Adrenal gland (tissue), 12 donors: ENCODE data around the gene ADAMTS12. TPM values are rescaled to one million over a fixed set of nuclear protein-coding genes. Genes with fewer than 3 reads are reported as not detected.

Experiments
- DNase-seq, 7 donors: peaks; one replicate each; pipeline ENCODE4 v3.0.0-alpha.2; 2019 to 2020
- H3K27ac ChIP-seq, 5 donors: fragments of 200-600 bp; sonication (generic) in 4 of 5; 1 replicate in 3 of 5; 2 replicates in 2 of 5; pipeline versions ENCODE4 v1.5.1 to v1.8.0; 2016 to 2020; ENCODE audit warnings: mild to moderate bottlenecking in 1 of 5
- H3K27me3 ChIP-seq: fragments of 200-600 bp; 2 replicates; pipeline ENCODE4 v1.8.0; 2021
- H3K36me3 ChIP-seq, 2 donors: fragments of 200-600 bp; replicated peaks in 1 of 2; 1 replicate in 1 of 2; 2 replicates in 1 of 2; pipeline versions ENCODE4 v1.5.1 to v1.8.0; 2018 to 2022
- H3K4me1 ChIP-seq, 2 donors: fragments of 200-600 bp; replicated peaks in 1 of 2; 1 replicate in 1 of 2; 2 replicates in 1 of 2; pipeline versions ENCODE4 v1.5.1 to v1.8.0; 2018 to 2021
- H3K4me3 ChIP-seq, 4 donors: fragments of 200-600 bp; sonication (generic) in 3 of 4; one replicate each; pipeline ENCODE4 v1.5.1; 2016 to 2018
- H3K9me3 ChIP-seq, 3 donors: fragments of 200-600 bp; sonication (generic) in 1 of 3; replicated peaks in 1 of 3; 1 replicate in 2 of 3; 2 replicates in 1 of 3; pipeline versions ENCODE4 v1.5.1 to v1.8.0; 2016 to 2021
- POLR2A ChIP-seq, 2 donors: fragments of 450-650 bp; IDR thresholded peaks; one replicate each; pipeline ENCODE4 v1.6.1; 2017; ENCODE audit warnings: antibody characterized with exemption in 2 of 2, mild to moderate bottlenecking in 2 of 2, moderate library complexity in 1 of 2
- WGBS, 4 donors: extraction: QIAGEN DNeasy Blood & Tissue Kit in 2 of 4; methylation state at CpG; one replicate each; pipeline versions ENCODE4 v1.1.5 to v1.1.7; 2013 to 2017; 5-methylcytosine and 5-hydroxymethylcytosine counted together
- intact Hi-C, 2 donors: fragments of 100-400 bp; cut with DNase I; formaldehyde crosslinking; loops; one replicate each; pipeline versions ENCODE4 v1.14.1 to v1.15.0; 2022 to 2023
- polyA plus RNA-seq, 3 donors: library from polyadenylated mRNA; stranded (reverse); fragments of 200-250 nt in 2 of 3; fragments of 350-450 nt in 1 of 3; fragmentation: Illumina TruSeq in 1 of 3; extraction: RNeasy Lipid Tissue Mini Kit (QIAGEN cat#74804) in 1 of 3; gene quantifications; one replicate each; pipeline ENCODE4 v1.2.3, GENCODE V29; 2013 to 2014
- total RNA-seq, 9 donors: library from RNA; depleted of rRNA in 4 of 9; stranded (reverse); fragments of >200 nt in 4 of 9; fragments of 120-200 nt in 1 of 9; fragmentation: NEBNext Ultra II Directional in 1 of 9; extraction: Animal tissue kit (Norgen Biotek cat#: 25700) in 1 of 9; gene quantifications; one replicate each; pipeline versions ENCODE4 v1.1.0 to v1.2.4, GENCODE V29; 2013 to 2023
- TF ChIP-seq, protein P1 (sequence below), 6 experiments: fragments of 450-650 bp in 4 of 6; fragments of 200-600 bp in 2 of 6; sonication (generic) in 1 of 6; IDR thresholded peaks; 1 replicate in 5 of 6; 2 replicates in 1 of 6; pipeline versions ENCODE4 v1.5.1 to v1.8.0; 2016 to 2021; ENCODE audit warnings: antibody characterized with exemption in 6 of 6, mild to moderate bottlenecking in 2 of 6, moderate library complexity in 1 of 6
- donor health status: healthy with polysubstance abuse.
- donor health status: Bipolar disorder and iron deficiency.
- donor health status: DM: yes; HTN: yes; CAD: no.
- donor health status: DM: no; HTN: no; CAD: no.
- donor health status: DM: no; HTN: no; CAD: no.
- donor health status: DM: yes; HTN: yes; CAD: no.

The ADAMTS12 gene
- total and polyA plus RNA-seq, 12 donors = 1.9 to 76.1 (median 10.5) TPM

DNA sequence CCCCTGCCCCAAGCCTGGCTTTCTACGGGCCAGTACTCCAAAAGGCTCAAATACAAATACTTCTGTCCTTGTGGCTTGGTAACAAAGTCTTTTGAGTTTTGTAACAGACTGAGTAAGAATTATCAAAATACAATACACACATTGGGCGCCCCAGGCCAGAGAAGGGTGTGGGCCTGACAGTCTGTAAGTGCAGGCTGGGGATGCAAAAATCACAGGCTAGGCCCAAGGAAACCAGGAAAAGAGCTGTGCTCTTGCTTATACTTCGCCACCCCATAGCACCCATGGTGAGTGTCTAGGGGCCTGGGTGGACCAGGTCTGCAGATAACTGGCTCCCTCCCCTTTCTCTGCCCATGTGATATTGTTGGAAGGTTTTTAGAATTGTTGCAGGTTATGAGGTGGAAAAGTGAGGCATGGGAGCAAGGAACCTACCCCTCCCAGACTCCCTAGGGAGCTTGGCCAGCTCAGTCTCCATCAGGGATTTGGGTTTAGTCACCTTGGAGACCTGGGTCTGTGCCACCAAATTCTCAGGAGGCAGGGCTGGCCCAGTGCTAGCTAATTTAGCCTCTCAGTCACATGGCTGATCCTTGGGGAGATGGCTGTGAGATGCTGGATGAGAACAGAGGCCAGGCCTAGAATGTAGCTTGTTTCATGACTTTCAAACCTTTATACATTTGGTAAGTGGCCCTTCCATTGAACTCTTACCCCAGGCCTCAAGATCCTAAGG is 378.2 kb downstream of the ADAMTS12 start:
- Histone ChIP-seq H3K36me3 (no peaks in the 10 kb centered on the region), H3K4me3 (no peak overlapping the region), H3K27me3 (no peaks in the 10 kb centered on the region), H3K27ac (no peak overlapping the region), H3K4me1 (no peaks in the 10 kb centered on the region), H3K9me3 (no peaks in the 10 kb centered on the region)
- intact Hi-C loops = no loop called here
- no peak for DNase-seq
- 65 to 91% (median 77%) methylated on average over 3 of the region's 3 CpGs for WGBS, 4 donors
- no peak for TF ChIP-seq POLR2A (IDR thresholded peaks at IDR 0.05)
- TF ChIP-seq, protein P1, sequence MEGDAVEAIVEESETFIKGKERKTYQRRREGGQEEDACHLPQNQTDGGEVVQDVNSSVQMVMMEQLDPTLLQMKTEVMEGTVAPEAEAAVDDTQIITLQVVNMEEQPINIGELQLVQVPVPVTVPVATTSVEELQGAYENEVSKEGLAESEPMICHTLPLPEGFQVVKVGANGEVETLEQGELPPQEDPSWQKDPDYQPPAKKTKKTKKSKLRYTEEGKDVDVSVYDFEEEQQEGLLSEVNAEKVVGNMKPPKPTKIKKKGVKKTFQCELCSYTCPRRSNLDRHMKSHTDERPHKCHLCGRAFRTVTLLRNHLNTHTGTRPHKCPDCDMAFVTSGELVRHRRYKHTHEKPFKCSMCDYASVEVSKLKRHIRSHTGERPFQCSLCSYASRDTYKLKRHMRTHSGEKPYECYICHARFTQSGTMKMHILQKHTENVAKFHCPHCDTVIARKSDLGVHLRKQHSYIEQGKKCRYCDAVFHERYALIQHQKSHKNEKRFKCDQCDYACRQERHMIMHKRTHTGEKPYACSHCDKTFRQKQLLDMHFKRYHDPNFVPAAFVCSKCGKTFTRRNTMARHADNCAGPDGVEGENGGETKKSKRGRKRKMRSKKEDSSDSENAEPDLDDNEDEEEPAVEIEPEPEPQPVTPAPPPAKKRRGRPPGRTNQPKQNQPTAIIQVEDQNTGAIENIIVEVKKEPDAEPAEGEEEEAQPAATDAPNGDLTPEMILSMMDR (IDR thresholded peaks at IDR 0.05) = no peak

DNA sequence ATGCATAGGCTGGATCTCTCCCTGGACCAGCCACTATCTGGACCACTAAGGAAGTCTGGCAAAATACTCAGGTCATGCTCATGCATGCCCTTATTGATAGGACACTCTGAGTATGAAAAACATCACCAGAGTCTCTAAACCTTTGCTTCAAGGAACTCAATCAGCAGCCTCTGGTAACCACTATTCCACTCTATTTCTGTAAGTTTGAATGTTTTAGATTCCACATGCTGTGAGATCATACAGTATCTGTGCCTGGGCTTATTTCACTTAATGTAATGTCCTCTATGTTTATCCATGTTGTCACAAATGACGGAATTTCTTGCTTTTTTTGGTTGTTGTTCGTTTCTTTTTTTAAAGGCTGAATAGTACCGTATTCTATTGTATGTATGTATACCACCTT is 382.8 kb downstream of the ADAMTS12 start:
- 85 to 90% (median 88%) methylated on average over 3 of the region's 3 CpGs for WGBS, 4 donors
- intact Hi-C loops = no loop called here
- Histone ChIP-seq H3K27ac (no peak overlapping the region), H3K27me3 (no peaks in the 10 kb centered on the region), H3K4me3 (no peak overlapping the region), H3K4me1 (no peaks in the 10 kb centered on the region), H3K9me3 (no peaks in the 10 kb centered on the region), H3K36me3 (no peaks in the 10 kb centered on the region)
- no peak for DNase-seq
- TF ChIP-seq POLR2A (IDR thresholded peaks at IDR 0.05) = no peak
- TF ChIP-seq, protein P1 (IDR thresholded peaks at IDR 0.05) = no peak

DNA sequence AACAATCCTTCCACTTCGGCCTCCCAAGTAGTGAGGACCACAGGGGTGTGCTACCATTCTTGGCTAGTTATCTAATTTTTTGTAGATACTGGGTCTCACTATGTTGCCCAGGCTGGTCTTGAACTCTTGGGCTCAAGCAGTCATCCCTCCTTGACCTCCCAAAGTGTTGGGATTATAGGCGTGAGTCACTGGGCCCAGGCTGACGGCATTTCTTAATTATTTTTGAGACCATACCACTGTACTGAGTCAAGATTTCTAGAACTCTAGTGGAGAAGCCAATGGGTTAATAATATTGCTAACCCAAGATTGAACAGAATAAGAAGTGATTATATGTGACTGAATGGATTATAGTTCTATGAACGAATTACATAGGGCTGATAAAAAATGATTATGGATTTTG is 384.4 kb downstream of the ADAMTS12 start:
- no peak overlapping the region for H3K27ac ChIP-seq
- WGBS, 4 donors = 86 to 89% (median 87%) methylated on average over 4 of the region's 4 CpGs
- intact Hi-C loops = no loop called here
- H3K36me3 ChIP-seq = no peaks in the 10 kb centered on the region
- H3K4me3 ChIP-seq = no peak overlapping the region
- TF ChIP-seq POLR2A (IDR thresholded peaks at IDR 0.05) = no peak
- TF ChIP-seq, protein P1 (IDR thresholded peaks at IDR 0.05) = no peak
- H3K9me3 ChIP-seq = no peaks in the 10 kb centered on the region
- no peaks in the 10 kb centered on the region for H3K4me1 ChIP-seq
- H3K27me3 ChIP-seq = no peaks in the 10 kb centered on the region
- DNase-seq = no peak

DNA sequence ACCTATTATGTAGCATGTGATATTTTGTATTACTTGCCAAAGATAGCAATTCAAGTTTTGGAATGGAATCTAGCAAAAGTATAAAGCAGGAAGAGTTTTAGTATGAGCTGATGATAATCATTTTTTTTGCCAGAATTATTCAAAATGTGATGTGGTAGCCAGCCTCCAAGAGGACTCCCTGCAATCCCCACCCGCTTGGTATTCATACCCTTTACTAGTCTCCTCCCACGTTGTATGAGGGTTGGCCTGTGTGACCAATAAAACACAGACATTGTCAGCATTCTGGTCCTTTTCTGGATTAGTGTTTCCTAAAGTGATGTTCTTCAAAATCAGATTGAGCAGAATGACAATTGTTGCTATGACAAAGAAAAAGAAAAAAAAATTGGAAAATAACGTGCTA is 387.2 kb downstream of the ADAMTS12 start:
- no peak for DNase-seq
- no peak for TF ChIP-seq POLR2A (IDR thresholded peaks at IDR 0.05)
- TF ChIP-seq, protein P1 (IDR thresholded peaks at IDR 0.05) = no peak
- Histone ChIP-seq H3K27me3 (no peaks in the 10 kb centered on the region), H3K4me3 (no peak overlapping the region), H3K27ac (no peak overlapping the region), H3K4me1 (no peaks in the 10 kb centered on the region), H3K36me3 (no peaks in the 10 kb centered on the region), H3K9me3 (no peaks in the 10 kb centered on the region)
- WGBS, 4 donors = 73 to 90% (median 85%) methylated on average over 3 of the region's 3 CpGs
- intact Hi-C loops = no loop called here
